ENCODE results near the gene CLIP4. TPM values are rescaled to one million over a fixed set of nuclear protein-coding genes. Genes with fewer than 3 reads are reported as not detected.

CLIP4 gene
- total RNA-seq, 5 donors from 2014 or later (not counting 1 experiment from before 2014, with no cell fraction given), result 38.4 to 54.2 (median 47.7) TPM

DNA sequence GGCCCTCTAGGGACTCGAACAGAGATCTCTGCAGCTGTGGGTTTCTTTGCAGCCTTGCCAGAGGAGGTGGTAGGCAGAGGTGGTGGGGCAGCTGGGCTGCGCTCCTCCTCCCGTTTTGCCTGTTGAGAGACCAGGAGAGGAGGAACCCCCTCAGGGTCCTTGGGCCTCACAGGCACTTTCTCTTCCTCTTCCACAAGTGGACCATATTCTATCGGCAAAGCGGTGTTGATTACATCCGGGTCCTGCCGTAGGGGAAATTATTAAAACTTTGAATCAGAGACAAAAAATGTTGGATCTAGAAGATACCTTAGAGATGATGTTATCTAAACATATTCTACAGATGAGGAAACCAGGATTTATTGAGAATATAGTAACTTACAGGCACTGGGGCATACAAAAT, 78.5 kb downstream of the CLIP4 start:
- Histone ChIP-seq H3K4me1 (ENCODE audit: control insufficient read depth in 1 of 2, extremely low read depth in 1 of 2, insufficient read depth in 2 of 2, low read length in 2 of 2) (peaks cover 0 to 7% of the 10 kb centered on the region in 2 experiments), H3K27ac (ENCODE audit: low read length) (no peak overlapping the region), H3K36me3 (ENCODE audit: control insufficient read depth in 2 of 2, extremely low read depth in 1 of 2, insufficient read depth in 1 of 2, low read length in 1 of 2) (peaks cover 0 to 5% of the 10 kb centered on the region in 2 donors), H3K9me3 (no peaks in the 10 kb centered on the region), H3K4me3 (ENCODE audit: control insufficient read depth in 1 of 2, extremely low read depth in 1 of 2, low read length in 1 of 2) (no peak overlapping the region), H3K27me3 (replicated peaks in 1 of 2; ENCODE audit: control insufficient read depth in 2 of 2, extremely low read depth in 1 of 2, insufficient read depth in 2 of 2, low read length in 1 of 2) (no peaks in the 10 kb centered on the region)
- Mint-ChIP-seq H3K9me3 (no peaks in the 10 kb centered on the region), H3K27ac (no peak overlapping the region), H3K4me1 (peaks cover 3 to 17% (median 14%) of the 10 kb centered on the region in 3 donors), H3K4me3 (no peak overlapping the region), H3K27me3 (no peaks in the 10 kb centered on the region), H3K36me3 (peaks cover 4% of the 10 kb centered on the region)
- DNase-seq (no peak), ATAC-seq (replicated peaks in 1 of 4) (no peak)
- WGBS (ENCODE audit: insufficient coverage), result no CpG with 5 or more reads among the region's 7 CpGs
- ChIA-PET POLR2A (no interaction called here), CTCF (no interaction called here)

DNA sequence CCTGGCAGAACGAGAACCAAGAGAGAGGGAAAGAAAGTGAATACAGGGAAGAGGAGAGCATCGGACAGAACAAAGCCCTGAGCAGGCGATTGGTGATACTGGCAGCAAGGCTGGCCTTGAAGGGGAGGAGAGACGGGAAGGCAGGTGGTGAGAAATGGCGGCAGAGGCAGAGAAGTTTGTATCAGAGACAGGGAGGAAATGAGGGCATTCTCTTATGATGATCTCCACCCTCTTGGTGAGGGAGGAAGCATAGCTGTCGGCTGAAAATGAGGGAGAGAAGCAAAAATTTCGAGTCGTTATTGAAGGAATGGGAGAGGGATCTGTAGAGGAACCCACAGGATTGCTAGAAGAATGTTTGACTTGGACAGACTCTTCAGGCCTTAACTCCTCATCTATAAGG, 80.6 kb downstream of the CLIP4 start:
- 81% methylated on average over 5 of the region's 8 CpGs for WGBS (ENCODE audit: insufficient coverage)
- Mint-ChIP-seq H3K4me3 (no peak overlapping the region), H3K27me3 (no peaks in the 10 kb centered on the region), H3K36me3 (peaks cover 7% of the 10 kb centered on the region), H3K9me3 (no peaks in the 10 kb centered on the region), H3K27ac (no peak overlapping the region), H3K4me1 (peaks cover 0 to 5% (median 3%) of the 10 kb centered on the region in 3 donors)
- CTCF ChIA-PET, result interaction anchor here (0.8 to 1.1 kb wide), 3 partner anchors 237 to 240 kb away, joined by 3 to 4 read pairs (median 3); no protein-coding TSS in a partner anchor
- Histone ChIP-seq H3K4me3 (ENCODE audit: control insufficient read depth in 1 of 2, extremely low read depth in 1 of 2, low read length in 1 of 2) (no peak overlapping the region), H3K36me3 (ENCODE audit: control insufficient read depth in 2 of 2, extremely low read depth in 1 of 2, insufficient read depth in 1 of 2, low read length in 1 of 2) (peaks cover 0 to 5% of the 10 kb centered on the region in 2 donors), H3K27ac (ENCODE audit: low read length) (no peak overlapping the region), H3K27me3 (replicated peaks in 1 of 2; ENCODE audit: control insufficient read depth in 2 of 2, extremely low read depth in 1 of 2, insufficient read depth in 2 of 2, low read length in 1 of 2) (no peaks in the 10 kb centered on the region), H3K9me3 (no peaks in the 10 kb centered on the region), H3K4me1 (ENCODE audit: control insufficient read depth in 1 of 2, extremely low read depth in 1 of 2, insufficient read depth in 2 of 2, low read length in 2 of 2) (no peaks in the 10 kb centered on the region)
- POLR2A ChIA-PET, result no interaction called here
- DNase-seq (no peak), ATAC-seq (replicated peaks in 1 of 4) (no peak)

- H3K4me1 ChIP-seq (ENCODE audit: control insufficient read depth in 1 of 2, extremely low read depth in 1 of 2, insufficient read depth in 2 of 2, low read length in 2 of 2), result no peaks in the 10 kb centered on the region
- no peaks in the 10 kb centered on the region for H3K9me3 Mint-ChIP-seq
- no peaks in the 10 kb centered on the region for H3K27me3 ChIP-seq (replicated peaks in 1 of 2; ENCODE audit: control insufficient read depth in 2 of 2, extremely low read depth in 1 of 2, insufficient read depth in 2 of 2, low read length in 1 of 2)
- H3K9me3 ChIP-seq, result no peaks in the 10 kb centered on the region
- H3K4me1 Mint-ChIP-seq, result peaks cover 0 to 5% (median 3%) of the 10 kb centered on the region in 3 donors
- H3K27me3 Mint-ChIP-seq, result no peaks in the 10 kb centered on the region
- no peak overlapping the region for H3K27ac ChIP-seq (ENCODE audit: low read length)
- H3K36me3 Mint-ChIP-seq, result peaks cover 15% of the 10 kb centered on the region
- peaks cover 0 to 2% of the 10 kb centered on the region in 2 donors for H3K36me3 ChIP-seq (ENCODE audit: control insufficient read depth in 2 of 2, extremely low read depth in 1 of 2, insufficient read depth in 1 of 2, low read length in 1 of 2)
- H3K4me3 ChIP-seq (ENCODE audit: control insufficient read depth in 1 of 2, extremely low read depth in 1 of 2, low read length in 1 of 2), result no peak overlapping the region
- ChIA-PET POLR2A (no interaction called here), CTCF (interaction anchor here in 1 of 2 donors (1.1 kb wide), 1 partner anchor 238 kb away, joined by 3 read pairs; no protein-coding TSS in a partner anchor)
- no peak overlapping the region for H3K27ac Mint-ChIP-seq
- H3K4me3 Mint-ChIP-seq, result no peak overlapping the region
- ATAC-seq (replicated peaks in 1 of 4) (peak; percentile 85 to 90 (median 86)), DNase-seq (peak; percentile 46 to 85 (median 73))
- WGBS (ENCODE audit: insufficient coverage), result 31% methylated on average over 7 of the region's 14 CpGs
Measured at GRCh38 chr2:29196792-29197788, 81.9 kb downstream of the CLIP4 start.

- CTCF ChIA-PET, result no interaction called here
- ATAC-seq (replicated peaks in 1 of 4) (no peak), DNase-seq (no peak)
- H3K27me3 Mint-ChIP-seq, result no peaks in the 10 kb centered on the region
- Histone ChIP-seq H3K36me3 (ENCODE audit: control insufficient read depth in 2 of 2, extremely low read depth in 1 of 2, insufficient read depth in 1 of 2, low read length in 1 of 2) (peaks cover 0 to 3% of the 10 kb centered on the region in 2 donors), H3K27ac (ENCODE audit: low read length) (no peak overlapping the region), H3K4me3 (ENCODE audit: control insufficient read depth in 1 of 2, extremely low read depth in 1 of 2, low read length in 1 of 2) (no peak overlapping the region), H3K27me3 (replicated peaks in 1 of 2; ENCODE audit: control insufficient read depth in 2 of 2, extremely low read depth in 1 of 2, insufficient read depth in 2 of 2, low read length in 1 of 2) (no peaks in the 10 kb centered on the region), H3K4me1 (ENCODE audit: control insufficient read depth in 1 of 2, extremely low read depth in 1 of 2, insufficient read depth in 2 of 2, low read length in 2 of 2) (no peaks in the 10 kb centered on the region), H3K9me3 (no peaks in the 10 kb centered on the region)
- H3K36me3 Mint-ChIP-seq, result peaks cover 24% of the 10 kb centered on the region
- no peak overlapping the region for H3K4me3 Mint-ChIP-seq
- peaks cover 0 to under 1% (median 0%) of the 10 kb centered on the region in 3 donors for H3K4me1 Mint-ChIP-seq
- POLR2A ChIA-PET, result no interaction called here
- no peaks in the 10 kb centered on the region for H3K9me3 Mint-ChIP-seq
- no peak overlapping the region for H3K27ac Mint-ChIP-seq
- 73% methylated on average over 5 of the region's 5 CpGs for WGBS (ENCODE audit: insufficient coverage)
Measured at GRCh38 chr2:29201979-29202378, 86.8 kb downstream of the CLIP4 start.

DNA sequence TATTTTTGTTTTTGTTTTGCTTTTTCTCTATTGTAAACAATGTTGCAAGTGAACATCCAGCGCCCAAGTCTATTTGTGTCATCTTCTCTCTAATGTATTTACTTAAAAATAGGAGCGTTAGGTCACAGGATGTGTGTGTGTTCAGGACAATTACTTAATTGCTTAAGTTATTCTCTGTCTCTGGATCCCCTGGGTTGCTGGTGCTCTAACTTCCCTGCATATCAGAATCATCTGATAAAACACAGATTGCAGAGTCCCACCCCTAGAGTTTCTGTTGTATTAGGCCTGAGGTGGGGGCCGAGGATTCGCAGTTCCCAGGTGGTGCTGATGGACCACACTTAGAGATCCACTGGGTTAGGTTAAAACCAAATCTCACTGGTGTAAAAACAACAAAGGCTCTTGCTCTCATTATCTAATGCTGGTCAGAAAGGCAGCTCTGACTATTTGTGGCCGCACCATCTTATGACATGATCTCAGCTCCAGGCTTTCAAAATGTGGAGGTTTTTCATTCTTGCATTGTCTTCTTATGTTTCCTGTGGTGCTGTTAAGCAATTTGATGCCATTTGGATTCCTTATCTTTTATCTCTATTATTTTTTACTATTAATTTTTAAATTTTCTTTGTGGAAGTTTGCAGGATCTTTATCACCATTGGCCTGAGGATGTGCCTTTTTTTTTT, 87.7 kb downstream of the CLIP4 start:
- H3K27ac Mint-ChIP-seq, result no peak overlapping the region

DNA sequence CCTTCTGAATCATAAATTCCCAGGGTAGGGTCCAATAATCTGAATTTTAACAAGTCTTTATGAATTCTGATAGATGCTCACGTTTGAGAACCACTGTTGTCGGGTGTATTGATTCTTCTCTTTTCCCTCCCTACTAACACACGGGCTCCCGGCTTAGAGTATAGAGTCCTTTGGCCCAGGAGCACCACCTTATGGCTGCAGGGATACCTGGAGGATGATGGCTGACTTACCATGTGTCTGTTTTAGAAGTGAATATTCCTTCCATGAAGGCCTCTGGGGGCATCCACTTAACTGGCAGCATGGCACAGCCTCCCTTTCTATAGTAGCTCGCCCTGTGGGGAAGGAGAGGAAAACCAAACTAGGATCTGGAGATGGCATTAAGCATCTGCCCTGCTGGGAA, 91.7 kb downstream of the CLIP4 start:
- Mint-ChIP-seq H3K27me3 (no peaks in the 10 kb centered on the region), H3K4me1 (peaks cover 0 to 4% (median 0%) of the 10 kb centered on the region in 3 donors), H3K27ac (no peak overlapping the region), H3K9me3 (no peaks in the 10 kb centered on the region), H3K36me3 (peaks cover 18% of the 10 kb centered on the region), H3K4me3 (no peak overlapping the region)
- Histone ChIP-seq H3K4me1 (ENCODE audit: control insufficient read depth in 1 of 2, extremely low read depth in 1 of 2, insufficient read depth in 2 of 2, low read length in 2 of 2) (no peaks in the 10 kb centered on the region), H3K36me3 (ENCODE audit: control insufficient read depth in 2 of 2, extremely low read depth in 1 of 2, insufficient read depth in 1 of 2, low read length in 1 of 2) (peaks cover 0 to 3% of the 10 kb centered on the region in 2 donors), H3K27ac (ENCODE audit: low read length) (no peak overlapping the region), H3K4me3 (ENCODE audit: control insufficient read depth in 1 of 2, extremely low read depth in 1 of 2, low read length in 1 of 2) (no peak overlapping the region), H3K27me3 (replicated peaks in 1 of 2; ENCODE audit: control insufficient read depth in 2 of 2, extremely low read depth in 1 of 2, insufficient read depth in 2 of 2, low read length in 1 of 2) (no peaks in the 10 kb centered on the region), H3K9me3 (no peaks in the 10 kb centered on the region)
- DNase-seq (no peak), ATAC-seq (replicated peaks in 1 of 4) (no peak)
- CTCF ChIA-PET, result no interaction called here
- no CpG with 5 or more reads among the region's 5 CpGs for WGBS (ENCODE audit: insufficient coverage)
- POLR2A ChIA-PET, result no interaction called here

More for the DNA sequence above, 87.7 kb downstream of the CLIP4 start:
- peaks cover 0 to 3% of the 10 kb centered on the region in 2 donors for H3K36me3 ChIP-seq (ENCODE audit: control insufficient read depth in 2 of 2, extremely low read depth in 1 of 2, insufficient read depth in 1 of 2, low read length in 1 of 2)
- no peaks in the 10 kb centered on the region for H3K9me3 ChIP-seq
- Mint-ChIP-seq H3K9me3 (no peaks in the 10 kb centered on the region), H3K27me3 (no peaks in the 10 kb centered on the region), H3K4me1 (peaks cover 0 to under 1% (median 0%) of the 10 kb centered on the region in 3 donors), H3K4me3 (no peak overlapping the region), H3K36me3 (peaks cover 24% of the 10 kb centered on the region)
- H3K4me1 ChIP-seq (ENCODE audit: control insufficient read depth in 1 of 2, extremely low read depth in 1 of 2, insufficient read depth in 2 of 2, low read length in 2 of 2), result no peaks in the 10 kb centered on the region
- no peaks in the 10 kb centered on the region for H3K27me3 ChIP-seq (replicated peaks in 1 of 2; ENCODE audit: control insufficient read depth in 2 of 2, extremely low read depth in 1 of 2, insufficient read depth in 2 of 2, low read length in 1 of 2)
- ChIA-PET CTCF (no interaction called here), POLR2A (no interaction called here)
- no peak for DNase-seq
- no peak overlapping the region for H3K4me3 ChIP-seq (ENCODE audit: control insufficient read depth in 1 of 2, extremely low read depth in 1 of 2, low read length in 1 of 2)
- 100% methylated on average over 2 of the region's 5 CpGs for WGBS (ENCODE audit: insufficient coverage)
- no peak for ATAC-seq (replicated peaks in 1 of 4)
- H3K27ac ChIP-seq (ENCODE audit: low read length), result no peak overlapping the region
